ENCODE measurements around the gene ANGPT4.
"Not testable (repeated sequence)": the region's sequence is repeated elsewhere in the genome, so short reads cannot be mapped to it uniquely, and the experiment has no call there.

Gene ANGPT4

GRCh38 chr20:873875-874607 is 42.1 kb downstream of the ANGPT4 start:
- no peak for DNase-seq (ENCODE audit: low read depth)

- no peak for DNase-seq (ENCODE audit: low read depth)
These were observed 43.1 kb downstream of the ANGPT4 start for GRCh38 chr20:872855-873520.

GRCh38 chr20:871948-872347 is 44.2 kb downstream of the ANGPT4 start:
- no peak for DNase-seq (ENCODE audit: low read depth)

GRCh38 chr20:871436-871835 is 44.7 kb downstream of the ANGPT4 start:
- DNase-seq (ENCODE audit: low read depth), result no peak

- no peak for DNase-seq (ENCODE audit: low read depth)
These were observed 45.4 kb downstream of the ANGPT4 start for GRCh38 chr20:870758-871157.

GRCh38 chr20:869606-870005 is 46.5 kb downstream of the ANGPT4 start:
- DNase-seq (ENCODE audit: low read depth), result no peak

GRCh38 chr20:868279-868678 is 47.9 kb downstream of the ANGPT4 start:
- DNase-seq (ENCODE audit: low read depth), result no peak

- no peak for DNase-seq (ENCODE audit: low read depth)
These were observed 50.7 kb downstream of the ANGPT4 start for GRCh38 chr20:865440-865839.

- no peak for DNase-seq (ENCODE audit: low read depth)
These were observed 55.2 kb downstream of the ANGPT4 start for GRCh38 chr20:860891-861290.

- DNase-seq (ENCODE audit: low read depth), result no peak
These were observed 56.3 kb downstream of the ANGPT4 start for GRCh38 chr20:859751-860231.

- DNase-seq (ENCODE audit: low read depth), result no peak
These were observed 58.1 kb downstream of the ANGPT4 start for GRCh38 chr20:858011-858410.

GRCh38 chr20:856361-856775 is 59.8 kb downstream of the ANGPT4 start:
- DNase-seq (ENCODE audit: low read depth), result no peak

- DNase-seq (ENCODE audit: low read depth), result no peak
These were observed 60.4 kb downstream of the ANGPT4 start for GRCh38 chr20:855466-856360.

GRCh38 chr20:854601-855000 is 61.5 kb downstream of the ANGPT4 start:
- DNase-seq (ENCODE audit: low read depth), result no peak

- DNase-seq (ENCODE audit: low read depth), result no peak
These were observed 62.6 kb downstream of the ANGPT4 start for GRCh38 chr20:853406-853996.

GRCh38 chr20:848731-849130 is 67.4 kb downstream of the ANGPT4 start:
- DNase-seq (ENCODE audit: low read depth), result not testable (repeated sequence)

- no peak for DNase-seq (ENCODE audit: low read depth)
These were observed 67.9 kb downstream of the ANGPT4 start for GRCh38 chr20:848193-848592.

- peak; percentile 39 for DNase-seq (ENCODE audit: low read depth)
These were observed 69.2 kb downstream of the ANGPT4 start for GRCh38 chr20:846894-847278.

GRCh38 chr20:845941-846893 is 69.9 kb downstream of the ANGPT4 start:
- no peak for DNase-seq (ENCODE audit: low read depth)

- no peak for DNase-seq (ENCODE audit: low read depth)
These were observed 70.8 kb downstream of the ANGPT4 start for GRCh38 chr20:845226-845868.
